HUES64 (cell line): ENCODE measurements around the gene LRRC30.

Experiments
- H3K27ac ChIP-seq: 2 replicates; pipeline ENCODE4 v1.7.0; 2013; ENCODE audit warnings: low read depth, low read length, inconsistent platforms
- H3K27me3 ChIP-seq: 2 replicates; pipeline ENCODE4 v1.6.1; 2013; ENCODE audit warnings: mild to moderate bottlenecking, low read length; ENCODE audit not compliant: insufficient read depth
- H3K36me3 ChIP-seq: 2 replicates; pipeline ENCODE4 v1.6.1; 2013; ENCODE audit warnings: mild to moderate bottlenecking, low read length; ENCODE audit not compliant: insufficient read depth
- H3K4me1 ChIP-seq: 2 replicates; pipeline ENCODE4 v1.6.1; 2013; ENCODE audit warnings: mild to moderate bottlenecking, low read length, moderate library complexity; ENCODE audit not compliant: insufficient read depth
- H3K4me3 ChIP-seq: 2 replicates; pipeline ENCODE4 v1.5.1; 2013; ENCODE audit warnings: mild to moderate bottlenecking, low read length, moderate library complexity
- H3K9ac ChIP-seq: 2 replicates; pipeline ENCODE4 v1.6.1; 2013; ENCODE audit warnings: mild to moderate bottlenecking, low read depth, low read length
- H3K9me3 ChIP-seq: 2 replicates; pipeline ENCODE4 v1.6.1; 2013; ENCODE audit warnings: low read depth, low read length; ENCODE audit not compliant: insufficient read depth
- whole genome bisulfite sequencing: fragments of 150-250, 120-280 bp; methylation state at CpG from one replicate; pipeline ENCODE4 v1.1.7; 2013; ENCODE audit warnings: missing lambda C conversion rate; 5-methylcytosine and 5-hydroxymethylcytosine counted together

LRRC30 gene

GRCh38 chr18:7205346-7205745 lies 25.5 kb upstream of the LRRC30 start:
- Histone ChIP-seq H3K9me3 (no peaks in the 10 kb centered on the region), H3K36me3 (no peaks in the 10 kb centered on the region), H3K4me1 (peaks cover 12% of the 10 kb centered on the region), H3K9ac (no peak overlapping the region), H3K27me3 (no peaks in the 10 kb centered on the region), H3K27ac (no peak overlapping the region), H3K4me3 (no peak overlapping the region)

- Histone ChIP-seq H3K4me1 (peaks cover 12% of the 10 kb centered on the region), H3K27me3 (no peaks in the 10 kb centered on the region), H3K9ac (no peak overlapping the region), H3K9me3 (no peaks in the 10 kb centered on the region), H3K4me3 (no peak overlapping the region), H3K27ac (no peak overlapping the region), H3K36me3 (no peaks in the 10 kb centered on the region)
- WGBS: 85% methylated on average over 6 of the region's 6 CpGs
These were observed 24.7 kb upstream of the LRRC30 start for GRCh38 chr18:7206217-7206616.

DNA sequence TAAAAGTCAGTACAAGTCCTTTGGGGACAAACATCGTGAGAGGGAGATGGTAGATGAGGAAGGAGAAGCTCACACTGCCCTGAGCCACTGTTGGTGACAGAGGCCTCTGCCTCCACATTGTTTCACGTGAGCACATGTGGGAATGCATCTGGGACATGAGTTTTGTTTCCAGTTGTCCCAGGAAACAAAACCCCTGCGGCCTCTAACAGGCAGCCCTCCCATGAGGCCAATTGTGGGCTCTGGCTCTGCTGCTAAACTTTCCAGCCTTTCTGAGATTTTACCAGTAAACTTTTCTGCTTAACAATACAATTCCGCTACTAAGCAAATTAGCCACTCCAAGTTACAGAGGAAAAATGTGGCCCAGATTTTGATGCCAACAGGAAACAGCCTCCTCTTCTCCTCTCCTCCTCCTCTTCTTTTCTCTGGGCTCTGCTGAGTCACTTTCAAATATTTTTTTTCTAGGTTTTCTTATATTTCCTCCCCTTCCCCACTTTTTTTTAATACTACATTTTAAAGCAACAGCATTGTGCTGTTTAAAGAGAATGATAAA lies 23.4 kb upstream of the LRRC30 start:
- no peak overlapping the region for H3K27ac ChIP-seq
- H3K4me3 ChIP-seq: no peak overlapping the region
- 59% methylated on average over 4 of the region's 4 CpGs for WGBS
- no peaks in the 10 kb centered on the region for H3K27me3 ChIP-seq
- no peak overlapping the region for H3K9ac ChIP-seq
- no peaks in the 10 kb centered on the region for H3K9me3 ChIP-seq
- H3K36me3 ChIP-seq: no peaks in the 10 kb centered on the region
- peaks cover 12% of the 10 kb centered on the region for H3K4me1 ChIP-seq

DNA sequence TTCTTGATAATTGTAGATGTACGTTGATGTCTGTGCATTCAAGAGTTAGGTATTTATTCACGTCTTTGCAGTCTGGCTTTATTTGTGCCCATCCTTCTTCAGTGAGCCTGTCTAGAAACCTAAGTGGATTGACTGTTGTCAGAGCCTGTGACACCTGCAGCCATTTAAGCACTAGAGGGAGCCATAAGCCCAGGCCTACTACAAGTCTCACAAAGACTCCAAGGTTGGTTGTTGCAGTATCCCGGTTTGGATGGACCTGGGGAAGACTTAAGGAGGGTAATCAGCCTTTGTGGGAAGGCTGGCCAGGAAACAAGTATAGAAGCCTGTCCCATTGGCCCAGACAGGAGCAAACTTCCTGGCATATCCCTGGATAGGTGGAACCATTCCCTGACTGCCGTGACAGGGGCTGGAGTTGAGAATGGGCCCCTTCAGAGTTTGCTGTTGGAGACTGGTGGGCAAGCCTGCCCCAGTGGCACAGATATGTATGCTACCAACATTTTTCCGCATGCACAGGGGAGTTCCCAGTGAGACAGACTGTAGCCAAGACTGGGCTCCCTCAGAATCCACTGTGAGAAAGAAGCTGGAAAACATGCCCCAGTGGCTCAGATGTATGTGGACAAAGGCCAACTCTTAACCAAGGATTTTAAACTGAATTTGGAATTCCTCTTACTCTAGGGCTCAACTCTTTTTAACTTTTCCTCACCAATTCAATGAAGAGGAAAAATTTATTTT lies 9.3 kb upstream of the LRRC30 start:
- Histone ChIP-seq H3K27me3 (no peaks in the 10 kb centered on the region), H3K36me3 (no peaks in the 10 kb centered on the region), H3K4me1 (no peaks in the 10 kb centered on the region), H3K9me3 (no peaks in the 10 kb centered on the region), H3K4me3 (no peak overlapping the region), H3K27ac (no peak overlapping the region), H3K9ac (no peak overlapping the region)
- WGBS: 46% methylated on average over 5 of the region's 5 CpGs

DNA sequence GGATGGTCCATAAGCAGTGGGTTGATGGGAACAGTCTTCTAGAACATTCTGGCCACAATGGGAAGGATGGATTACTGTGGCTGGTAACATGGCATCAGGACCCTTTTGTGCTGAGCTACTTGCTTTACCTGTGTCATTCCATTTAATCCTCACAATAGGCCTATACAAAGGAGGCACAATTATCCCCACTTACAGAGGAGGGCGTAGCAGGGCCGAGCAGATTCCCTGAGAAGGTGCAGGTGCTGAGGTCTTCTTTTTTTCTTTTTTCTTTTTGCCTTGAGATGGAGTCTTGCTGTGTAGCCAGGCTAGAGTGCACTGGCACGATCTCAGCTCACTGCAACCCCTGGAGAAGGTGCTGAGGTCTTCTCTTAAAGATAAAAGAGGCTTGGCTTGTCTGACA lies 6.7 kb upstream of the LRRC30 start:
- Histone ChIP-seq H3K27ac (no peak overlapping the region), H3K9ac (no peak overlapping the region), H3K9me3 (no peaks in the 10 kb centered on the region), H3K36me3 (no peaks in the 10 kb centered on the region), H3K4me1 (no peaks in the 10 kb centered on the region), H3K4me3 (no peak overlapping the region), H3K27me3 (no peaks in the 10 kb centered on the region)
- 68% methylated on average over 3 of the region's 3 CpGs for WGBS

DNA sequence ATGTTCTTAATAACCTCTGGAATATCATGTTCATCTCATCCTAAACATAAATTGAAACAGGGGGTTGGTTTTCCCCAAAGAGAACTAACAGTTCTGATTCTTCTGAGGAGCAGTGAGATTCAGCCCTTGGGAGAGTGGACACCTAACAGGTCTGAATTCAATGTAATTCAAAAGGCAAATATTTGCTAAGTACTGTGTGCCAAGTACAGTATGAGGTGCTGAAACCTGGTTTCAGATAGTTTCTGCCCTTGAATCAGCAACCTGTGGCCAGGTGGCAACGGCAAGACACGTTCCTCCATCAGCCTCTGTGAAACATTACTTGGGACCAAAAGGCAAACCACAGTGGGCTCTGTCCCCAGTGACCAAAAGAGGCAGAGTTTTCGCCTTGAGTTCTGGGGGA lies 1.3 kb downstream of the LRRC30 start:
- Histone ChIP-seq H3K27me3 (no peaks in the 10 kb centered on the region), H3K27ac (no peak overlapping the region), H3K4me1 (no peaks in the 10 kb centered on the region), H3K36me3 (no peaks in the 10 kb centered on the region), H3K9ac (no peak overlapping the region), H3K4me3 (no peak overlapping the region), H3K9me3 (no peaks in the 10 kb centered on the region)
- WGBS: 96% methylated on average over 3 of the region's 3 CpGs

GRCh38 chr18:7233134-7233810 lies 2.4 kb downstream of the LRRC30 start:
- Histone ChIP-seq H3K9me3 (no peaks in the 10 kb centered on the region), H3K27ac (no peak overlapping the region), H3K27me3 (no peaks in the 10 kb centered on the region), H3K9ac (no peak overlapping the region), H3K36me3 (no peaks in the 10 kb centered on the region), H3K4me3 (no peak overlapping the region), H3K4me1 (no peaks in the 10 kb centered on the region)
- WGBS: 93% methylated on average over 8 of the region's 8 CpGs

DNA sequence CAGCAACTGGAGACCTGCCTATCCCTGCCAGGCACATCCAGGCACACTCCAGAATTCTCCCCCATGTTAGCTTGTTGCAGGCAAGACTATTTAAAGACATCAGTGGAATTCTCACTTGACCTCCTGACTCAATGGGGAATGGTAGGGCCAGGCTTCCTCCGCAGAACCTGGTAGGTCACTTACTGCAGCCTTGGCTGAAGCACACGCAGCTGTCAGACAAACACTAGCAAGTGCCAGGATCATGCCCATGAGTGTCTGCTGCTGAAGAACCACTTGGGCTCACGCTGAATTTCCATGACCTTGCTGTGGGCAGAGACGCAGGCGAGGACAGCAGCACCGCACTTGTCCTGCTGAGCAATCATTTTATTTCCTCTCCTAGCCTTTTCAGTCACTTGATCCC lies 3.2 kb downstream of the LRRC30 start:
- H3K4me1 ChIP-seq: no peaks in the 10 kb centered on the region
- WGBS: 91% methylated on average over 6 of the region's 6 CpGs
- H3K9me3 ChIP-seq: no peaks in the 10 kb centered on the region
- no peaks in the 10 kb centered on the region for H3K27me3 ChIP-seq
- H3K9ac ChIP-seq: no peak overlapping the region
- H3K4me3 ChIP-seq: no peak overlapping the region
- H3K27ac ChIP-seq: no peak overlapping the region
- H3K36me3 ChIP-seq: no peaks in the 10 kb centered on the region

DNA sequence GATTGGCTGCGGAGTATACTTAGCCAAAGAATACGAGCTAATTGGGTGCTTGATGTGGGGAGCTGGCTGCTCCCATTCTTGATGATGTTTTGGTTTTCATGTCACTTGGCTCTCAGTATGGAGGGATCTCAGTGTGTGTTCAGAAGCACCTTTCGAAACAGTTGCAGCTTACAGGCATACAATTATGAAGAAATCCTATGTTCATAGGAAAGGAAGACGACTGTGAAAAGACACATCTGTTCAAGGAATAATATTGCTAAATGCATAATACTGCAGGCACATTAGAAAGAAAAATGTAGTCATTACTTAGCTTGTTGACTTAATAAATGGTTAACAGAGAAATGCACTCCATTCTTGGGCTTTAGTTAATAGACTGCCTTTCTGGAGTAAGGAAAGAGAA lies 4.1 kb downstream of the LRRC30 start:
- WGBS: 89% methylated on average over 4 of the region's 4 CpGs
- H3K4me3 ChIP-seq: no peak overlapping the region
- H3K27ac ChIP-seq: no peak overlapping the region
- H3K9me3 ChIP-seq: 0 out of 2 replicates have a peak, but pooled peaks cover under 1% of the 10 kb centered on the region
- H3K36me3 ChIP-seq: no peaks in the 10 kb centered on the region
- no peaks in the 10 kb centered on the region for H3K4me1 ChIP-seq
- H3K9ac ChIP-seq: no peak overlapping the region
- H3K27me3 ChIP-seq: no peaks in the 10 kb centered on the region

DNA sequence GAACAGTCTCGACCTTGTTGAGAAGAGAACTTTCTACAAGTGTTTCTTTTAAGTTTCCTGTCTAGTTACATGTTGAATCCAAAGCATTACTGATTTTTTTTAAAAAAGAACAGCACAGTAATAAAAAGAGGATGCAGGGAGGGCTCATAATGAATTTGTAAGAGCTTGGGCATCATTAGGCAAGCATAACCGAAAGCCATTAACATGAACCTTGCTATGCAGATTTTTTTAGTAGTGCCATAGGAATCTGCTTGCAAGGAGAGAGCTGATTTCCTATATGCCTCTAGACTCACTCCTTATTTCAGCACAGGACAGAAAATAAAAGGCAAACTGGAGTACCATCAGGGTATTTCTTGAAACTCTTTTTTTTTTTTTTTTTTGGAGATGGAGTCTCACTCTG lies 5.2 kb downstream of the LRRC30 start:
- Histone ChIP-seq H3K27ac (no peak overlapping the region), H3K36me3 (no peaks in the 10 kb centered on the region), H3K4me1 (no peaks in the 10 kb centered on the region), H3K9ac (no peak overlapping the region), H3K4me3 (no peak overlapping the region), H3K9me3 (peaks cover 3% of the 10 kb centered on the region; the same call in 1 of the 2 replicates), H3K27me3 (no peaks in the 10 kb centered on the region)
- WGBS: 93% methylated on average over 2 of the region's 2 CpGs

GRCh38 chr18:7236933-7237332 lies 6.0 kb downstream of the LRRC30 start:
- Histone ChIP-seq H3K4me1 (no peaks in the 10 kb centered on the region), H3K9me3 (peaks cover 7% of the 10 kb centered on the region), H3K36me3 (no peaks in the 10 kb centered on the region), H3K4me3 (no peak overlapping the region), H3K27me3 (no peaks in the 10 kb centered on the region), H3K9ac (no peak overlapping the region), H3K27ac (no peak overlapping the region)
- WGBS: 94% methylated on average over 8 of the region's 8 CpGs
